HG02840 (cell line): ENCODE results near the gene DAGLA.
"Not testable (repeated sequence)": the region's sequence is repeated elsewhere in the genome, so short reads cannot be mapped to it uniquely, and the experiment has no call there.

Source experiments
- ATAC-seq: cut with Tn5 transposase; IDR thresholded peaks from one replicate; pipeline ENCODE4 v1.9.1; 2021; ENCODE audit warnings: mild to moderate bottlenecking, moderate library complexity, moderate number of reproducible peaks; ENCODE audit not compliant: unreplicated experiment, low FRiP score

Gene DAGLA

GRCh38 chr11:61666684-61667297 is 13.4 kb upstream of the DAGLA start:
- ATAC-seq: no peak

GRCh38 chr11:61667684-61668305 is 12.4 kb upstream of the DAGLA start:
- no peak for ATAC-seq

GRCh38 chr11:61669417-61669816 is 10.8 kb upstream of the DAGLA start:
- no peak for ATAC-seq

GRCh38 chr11:61670626-61671025 is 9.6 kb upstream of the DAGLA start:
- ATAC-seq: no peak

GRCh38 chr11:61671527-61671926 is 8.7 kb upstream of the DAGLA start:
- no peak for ATAC-seq

GRCh38 chr11:61673946-61674467 is 6.2 kb upstream of the DAGLA start:
- ATAC-seq: not testable (repeated sequence)

- no peak for ATAC-seq
These were observed 4.4 kb upstream of the DAGLA start for GRCh38 chr11:61675826-61676225.

GRCh38 chr11:61679296-61679695 is 895 bp upstream of the DAGLA start:
- no peak for ATAC-seq

GRCh38 chr11:61680622-61681221 is 531 bp downstream of the DAGLA start:
- no peak for ATAC-seq

GRCh38 chr11:61682093-61682732 is 2.0 kb downstream of the DAGLA start:
- no peak for ATAC-seq

GRCh38 chr11:61682906-61683675 is 2.9 kb downstream of the DAGLA start:
- ATAC-seq: no peak

- no peak for ATAC-seq
These were observed 4.0 kb downstream of the DAGLA start for GRCh38 chr11:61683961-61684869.

GRCh38 chr11:61684870-61685616 is 4.9 kb downstream of the DAGLA start:
- ATAC-seq: no peak

GRCh38 chr11:61685617-61685967 is 5.4 kb downstream of the DAGLA start:
- no peak for ATAC-seq

- ATAC-seq: no peak
These were observed 5.9 kb downstream of the DAGLA start for GRCh38 chr11:61686066-61686465.

GRCh38 chr11:61686469-61686868 is 6.3 kb downstream of the DAGLA start:
- ATAC-seq: no peak

- no peak for ATAC-seq
These were observed 7.2 kb downstream of the DAGLA start for GRCh38 chr11:61687420-61687819.

GRCh38 chr11:61688365-61689163 is 8.4 kb downstream of the DAGLA start:
- no peak for ATAC-seq
